Activated CD4-positive, alpha-beta T cell treated with anti-CD3 and anti-CD28 coated beads for 24 hours (primary cell): ENCODE results near the gene THOP1.

Experiments
- DNase-seq, 2 donors: peaks; one replicate each; pipeline ENCODE4 v3.0.0-alpha.2; 2020; ENCODE audit warnings: low read depth in 2 of 2

The THOP1 gene

GRCh38 chr19:2804156-2805004 is 19.1 kb downstream of the THOP1 start:
- no peak for DNase-seq

- no peak for DNase-seq
These were observed 20.1 kb downstream of the THOP1 start for GRCh38 chr19:2805261-2805900.

GRCh38 chr19:2805991-2806649 is 20.8 kb downstream of the THOP1 start:
- DNase-seq = no peak

GRCh38 chr19:2806736-2807378 is 21.6 kb downstream of the THOP1 start:
- no peak for DNase-seq

GRCh38 chr19:2807379-2808128 is 22.3 kb downstream of the THOP1 start:
- DNase-seq = no peak

- DNase-seq = no peak
These were observed 23.0 kb downstream of the THOP1 start for GRCh38 chr19:2808129-2808941.

- DNase-seq = no peak
These were observed 24.3 kb downstream of the THOP1 start for GRCh38 chr19:2809387-2810140.

GRCh38 chr19:2810141-2811091 is 25.1 kb downstream of the THOP1 start:
- no peak for DNase-seq

- DNase-seq = no peak
These were observed 26.0 kb downstream of the THOP1 start for GRCh38 chr19:2811221-2811722.

GRCh38 chr19:2811735-2812413 is 26.6 kb downstream of the THOP1 start:
- DNase-seq = no peak

GRCh38 chr19:2812414-2813234 is 27.3 kb downstream of the THOP1 start:
- DNase-seq = no peak

- no peak for DNase-seq
These were observed 28.2 kb downstream of the THOP1 start for GRCh38 chr19:2813235-2814160.

- no peak for DNase-seq
These were observed 29.1 kb downstream of the THOP1 start for GRCh38 chr19:2814426-2814825.

- no peak for DNase-seq
These were observed 29.9 kb downstream of the THOP1 start for GRCh38 chr19:2815191-2815614.

GRCh38 chr19:2815923-2816322 is 30.6 kb downstream of the THOP1 start:
- DNase-seq = no peak

GRCh38 chr19:2816641-2817040 is 31.3 kb downstream of the THOP1 start:
- DNase-seq = no peak
